Neutrophil (primary cell): ENCODE measurements around the gene ZFAND3.

Experiments
- H3K27ac ChIP-seq: fragments of 200-600 bp; sonication (generic); 2 replicates; pipeline ENCODE4 v1.5.1; 2016; ENCODE audit warnings: mild to moderate bottlenecking, moderate library complexity
- H3K27me3 ChIP-seq: fragments of 200-600 bp; sonication (generic); 2 replicates; pipeline ENCODE4 v1.6.0; 2016; ENCODE audit warnings: mild to moderate bottlenecking
- H3K36me3 ChIP-seq: fragments of 200-600 bp; sonication (generic); 2 replicates; pipeline ENCODE4 v1.5.1; 2017
- H3K4me1 ChIP-seq, 2 experiments: fragments of 200-600 bp in 1 of 2; sonication (generic) in 1 of 2; 1 replicate in 1 of 2; 2 replicates in 1 of 2; pipeline versions ENCODE4 v1.5.1 to v1.6.1; 2013 to 2016; ENCODE audit warnings: low read depth in 1 of 2, low read length in 1 of 2, mild to moderate bottlenecking in 1 of 2, moderate library complexity in 1 of 2; ENCODE audit not compliant: control insufficient read depth in 1 of 2, insufficient read depth in 1 of 2
- H3K4me3 ChIP-seq, 2 experiments: fragments of 200-600 bp in 1 of 2; sonication (generic) in 1 of 2; 1 replicate in 1 of 2; 2 replicates in 1 of 2; pipeline ENCODE4 v1.5.1; 2013 to 2016; ENCODE audit warnings: low read depth in 1 of 2, low read length in 1 of 2, mild to moderate bottlenecking in 1 of 2, moderate library complexity in 1 of 2
- H3K9me3 ChIP-seq: fragments of 200-600 bp; sonication (generic); 2 replicates; pipeline ENCODE4 v1.5.1; 2016
- TF ChIP-seq, protein P1 (sequence below): fragments of 200-600 bp; sonication (generic); IDR thresholded peaks from 2 replicates; pipeline ENCODE4 v1.5.1; 2016; ENCODE audit warnings: antibody characterized with exemption

Gene ZFAND3

DNA sequence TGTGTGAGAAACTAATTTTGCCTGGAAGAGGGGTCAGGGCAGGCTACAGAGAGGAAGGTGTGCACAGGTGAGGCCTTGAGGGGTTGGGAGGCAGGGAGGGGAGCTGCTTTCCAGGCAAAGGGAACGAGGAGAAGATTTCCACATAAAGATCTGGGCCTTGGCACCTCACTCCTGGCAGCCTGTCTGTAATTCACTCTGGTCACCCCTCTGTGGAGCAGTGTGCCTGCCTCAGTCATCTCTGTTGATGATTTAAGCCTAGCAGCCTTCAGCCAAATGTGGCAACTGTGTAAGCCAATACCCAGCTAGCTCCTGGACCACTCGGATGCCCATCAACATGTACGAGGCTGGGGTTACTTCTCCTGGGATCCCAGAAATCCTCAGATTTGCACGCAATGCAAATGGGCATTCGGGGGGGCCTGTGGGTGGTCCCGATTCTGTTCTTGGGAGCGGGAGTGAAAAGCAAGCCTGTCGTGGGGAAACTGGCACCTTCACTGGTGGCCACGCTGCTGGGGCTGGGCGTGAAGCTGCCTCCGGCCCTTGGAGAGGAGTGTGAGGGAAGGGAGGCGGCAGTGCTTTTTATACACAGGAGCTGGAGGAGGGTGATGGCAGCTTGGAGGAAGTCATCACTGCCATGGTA lies 360.4 kb downstream of the ZFAND3 start:
- Histone ChIP-seq H3K27me3 (no peaks in the 10 kb centered on the region), H3K27ac (no peak overlapping the region), H3K4me3 (no peak overlapping the region), H3K4me1 (no peaks in the 10 kb centered on the region), H3K9me3 (no peaks in the 10 kb centered on the region), H3K36me3 (peaks cover 2% of the 10 kb centered on the region)
- TF ChIP-seq, protein P1, sequence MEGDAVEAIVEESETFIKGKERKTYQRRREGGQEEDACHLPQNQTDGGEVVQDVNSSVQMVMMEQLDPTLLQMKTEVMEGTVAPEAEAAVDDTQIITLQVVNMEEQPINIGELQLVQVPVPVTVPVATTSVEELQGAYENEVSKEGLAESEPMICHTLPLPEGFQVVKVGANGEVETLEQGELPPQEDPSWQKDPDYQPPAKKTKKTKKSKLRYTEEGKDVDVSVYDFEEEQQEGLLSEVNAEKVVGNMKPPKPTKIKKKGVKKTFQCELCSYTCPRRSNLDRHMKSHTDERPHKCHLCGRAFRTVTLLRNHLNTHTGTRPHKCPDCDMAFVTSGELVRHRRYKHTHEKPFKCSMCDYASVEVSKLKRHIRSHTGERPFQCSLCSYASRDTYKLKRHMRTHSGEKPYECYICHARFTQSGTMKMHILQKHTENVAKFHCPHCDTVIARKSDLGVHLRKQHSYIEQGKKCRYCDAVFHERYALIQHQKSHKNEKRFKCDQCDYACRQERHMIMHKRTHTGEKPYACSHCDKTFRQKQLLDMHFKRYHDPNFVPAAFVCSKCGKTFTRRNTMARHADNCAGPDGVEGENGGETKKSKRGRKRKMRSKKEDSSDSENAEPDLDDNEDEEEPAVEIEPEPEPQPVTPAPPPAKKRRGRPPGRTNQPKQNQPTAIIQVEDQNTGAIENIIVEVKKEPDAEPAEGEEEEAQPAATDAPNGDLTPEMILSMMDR = no peak

DNA sequence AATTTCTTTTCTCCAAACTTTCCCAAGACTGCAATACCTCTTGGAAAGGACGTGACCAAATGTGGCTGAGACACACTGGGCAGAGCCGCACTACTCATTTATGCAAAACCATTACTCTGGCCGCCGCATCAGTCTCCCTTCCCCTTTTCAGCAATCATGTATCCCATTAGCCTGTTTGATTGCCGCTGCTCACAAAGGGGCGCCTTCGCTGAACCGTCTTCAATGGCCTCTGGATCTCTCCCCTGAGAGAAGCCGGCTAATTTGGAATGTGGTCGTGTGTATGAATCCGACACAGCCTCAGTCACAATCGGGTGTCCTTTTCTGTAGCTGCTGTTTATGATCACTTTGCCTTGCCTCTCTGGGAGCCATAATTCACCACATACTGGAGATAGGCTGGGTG lies 361.1 kb downstream of the ZFAND3 start:
- TF ChIP-seq, protein P1 = no peak
- H3K4me3 ChIP-seq = no peak overlapping the region

DNA sequence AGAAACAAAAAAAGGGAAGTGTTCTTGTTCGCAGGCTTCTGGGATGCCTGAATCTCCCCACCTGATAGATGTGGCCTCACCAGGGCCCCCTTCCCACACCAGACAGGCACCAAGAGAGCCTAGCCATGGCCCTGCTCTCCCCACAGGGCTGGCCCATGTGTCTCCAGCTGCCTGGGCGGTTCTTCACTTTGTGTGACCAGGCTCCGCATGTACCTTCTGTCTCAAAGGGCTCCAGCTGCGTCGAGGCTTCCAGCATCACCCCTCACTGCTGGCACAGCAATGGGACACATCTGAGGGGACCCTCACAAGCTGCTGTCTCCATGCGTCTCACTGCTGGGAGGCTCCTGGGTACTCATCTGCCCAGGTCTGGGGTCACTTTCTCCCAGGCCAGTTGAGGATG lies 362.9 kb downstream of the ZFAND3 start:
- H3K9me3 ChIP-seq = no peaks in the 10 kb centered on the region
- no peak overlapping the region for H3K27ac ChIP-seq
- no peaks in the 10 kb centered on the region for H3K36me3 ChIP-seq
- no peaks in the 10 kb centered on the region for H3K27me3 ChIP-seq
- TF ChIP-seq, protein P1 = no peak
- no peak overlapping the region for H3K4me3 ChIP-seq
- no peaks in the 10 kb centered on the region for H3K4me1 ChIP-seq

More for the DNA sequence above, 361.1 kb downstream of the ZFAND3 start:
- Histone ChIP-seq H3K27me3 (no peaks in the 10 kb centered on the region), H3K36me3 (no peaks in the 10 kb centered on the region), H3K27ac (no peak overlapping the region), H3K4me1 (no peaks in the 10 kb centered on the region), H3K9me3 (no peaks in the 10 kb centered on the region)

DNA sequence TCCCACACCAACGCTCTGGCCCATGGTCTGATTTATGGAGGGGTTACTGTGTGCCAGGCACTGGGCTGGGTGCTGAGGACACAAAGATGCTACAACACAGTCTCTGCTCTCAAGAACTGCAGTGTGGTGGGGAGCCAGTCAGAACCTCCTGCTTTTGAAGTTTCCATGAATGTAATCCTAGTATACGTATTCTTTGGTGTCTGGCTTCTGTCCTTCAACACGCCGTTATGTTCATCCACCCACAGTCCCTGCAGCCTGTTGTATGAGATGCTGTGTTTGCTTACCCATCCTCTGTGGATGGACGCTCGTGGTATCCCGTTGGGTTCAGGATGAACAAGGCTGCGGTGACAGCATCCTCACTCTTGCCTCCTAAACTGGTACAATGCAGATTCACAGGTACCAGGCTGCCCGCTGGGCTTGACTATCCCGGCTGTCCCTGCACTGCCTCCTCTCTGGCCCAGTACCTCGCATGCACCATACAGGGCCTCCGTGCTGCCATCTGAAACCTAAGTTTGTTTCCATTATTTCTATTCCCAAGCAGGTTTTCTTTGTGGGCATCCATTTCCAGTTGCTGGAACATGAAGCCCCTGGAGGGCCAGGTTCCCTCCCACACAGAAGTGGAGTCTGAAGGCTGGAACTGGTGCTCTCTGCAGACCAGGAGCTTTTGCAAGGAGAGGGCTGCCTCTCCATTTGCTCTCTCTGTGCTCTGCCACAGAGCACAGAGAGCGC lies 364.5 kb downstream of the ZFAND3 start:
- Histone ChIP-seq H3K4me1 (no peaks in the 10 kb centered on the region), H3K36me3 (no peaks in the 10 kb centered on the region), H3K4me3 (no peak overlapping the region), H3K27ac (no peak overlapping the region), H3K9me3 (no peaks in the 10 kb centered on the region), H3K27me3 (no peaks in the 10 kb centered on the region)
- TF ChIP-seq, protein P1 = no peak

DNA sequence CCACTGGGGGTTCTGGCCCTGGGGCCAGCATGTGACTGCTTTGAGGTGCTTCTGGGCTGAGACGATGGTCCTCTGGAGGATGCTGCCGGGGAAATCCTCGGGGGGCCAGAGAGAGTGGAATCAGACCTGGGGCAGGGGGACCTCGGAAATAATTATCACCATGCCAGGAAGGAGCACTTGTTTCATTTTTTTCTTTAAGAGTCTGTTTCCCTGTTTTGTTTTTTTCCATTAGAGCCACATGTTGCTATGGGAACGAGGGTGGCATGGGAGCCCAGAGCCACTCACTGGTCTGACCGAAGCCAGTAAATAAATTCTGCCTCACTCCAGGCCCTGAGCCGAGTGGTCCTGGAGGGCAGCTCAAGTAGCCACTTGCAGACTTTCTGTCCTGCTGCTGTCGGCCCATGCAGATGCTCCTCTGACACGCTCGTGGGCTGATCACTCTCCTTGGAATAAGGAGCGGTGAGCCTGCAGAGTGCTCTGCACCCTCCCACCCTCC lies 365.1 kb downstream of the ZFAND3 start:
- TF ChIP-seq, protein P1 = no peak
- H3K27me3 ChIP-seq = no peaks in the 10 kb centered on the region

More for the DNA sequence above, 365.1 kb downstream of the ZFAND3 start:
- Histone ChIP-seq H3K9me3 (no peaks in the 10 kb centered on the region), H3K27ac (no peak overlapping the region), H3K4me3 (no peak overlapping the region), H3K36me3 (no peaks in the 10 kb centered on the region), H3K4me1 (no peaks in the 10 kb centered on the region)
